ENCODE results near the gene AP1S1. TPM values are rescaled to one million over a fixed set of nuclear protein-coding genes. Genes with fewer than 3 reads are reported as not detected.

Gene AP1S1
- total and polyA plus RNA-seq, 2 of the 13 experiments (the other 11 are each of a cell fraction or from before 2014, with no cell fraction given): 57.5 to 68.1 TPM

- TF ChIP-seq PATZ1 (CRISPR knock-in tag; IDR thresholded peaks at IDR 0.05): peak; percentile 75
- 0 out of 2 replicates have a peak, but pooled peaks have one; percentile 32 for TF ChIP-seq PHF20 (CRISPR knock-in tag; IDR thresholded peaks at IDR 0.05)
- TF ChIP-seq ZNF235 (CRISPR knock-in tag; IDR thresholded peaks at IDR 0.05; ENCODE audit: borderline replicate concordance): no peak
- 0 out of 2 replicates have a peak, but pooled peaks have one; percentile 8 for TF ChIP-seq ZNF232 (CRISPR knock-in tag; IDR thresholded peaks at IDR 0.05; ENCODE audit: borderline replicate concordance)
- TF ChIP-seq ATF6 (CRISPR knock-in tag; conservative IDR thresholded peaks at IDR 0.05): no peak
- 0 out of 2 replicates have a peak, but pooled peaks have one; percentile 13 for TF ChIP-seq PRDM10 (CRISPR knock-in tag; IDR thresholded peaks at IDR 0.05; ENCODE audit: low read depth)
- TF ChIP-seq ATF4 (CRISPR knock-in tag; IDR thresholded peaks at IDR 0.05): no peak
Measured at GRCh38 chr7:101154693-101155102, 422 bp downstream of the AP1S1 start (continued).

Measured in HepG2 (cell line).